HEK293 (cell line): ENCODE data around the gene NECTIN1.

Source experiments
- CTCF ChIP-seq: fragments of 450-650 bp; formaldehyde crosslinking; IDR thresholded peaks from 2 replicates; pipeline ENCODE4 v1.5.1; 2016; ENCODE audit warnings: missing biosample characterization, missing genetic modification characterization
- KLF1 ChIP-seq: fragments of 450-650 bp; formaldehyde crosslinking; IDR thresholded peaks from 2 replicates; pipeline ENCODE4 v1.5.1; 2016; ENCODE audit warnings: missing biosample characterization, missing genetic modification characterization
- KLF10 ChIP-seq: fragments of 450-650 bp; IDR thresholded peaks from 2 replicates; pipeline ENCODE4 v1.5.1; 2018; ENCODE audit warnings: missing biosample characterization, mild to moderate bottlenecking, missing genetic modification characterization
- REST ChIP-seq: fragments of 450-650 bp; formaldehyde crosslinking; IDR thresholded peaks from 2 replicates; pipeline ENCODE4 v1.5.1; 2016; ENCODE audit warnings: missing biosample characterization, missing genetic modification characterization
- SP2 ChIP-seq: fragments of 450-650 bp; formaldehyde crosslinking; IDR thresholded peaks from 2 replicates; pipeline ENCODE4 v1.5.1; 2016; ENCODE audit warnings: missing biosample characterization, missing genetic modification characterization
- TSHZ1 ChIP-seq: fragments of 450-650 bp; formaldehyde crosslinking; IDR thresholded peaks from 2 replicates; pipeline ENCODE4 v1.5.1; 2016; ENCODE audit warnings: missing biosample characterization, missing genetic modification characterization, borderline replicate concordance
- ZBTB44 ChIP-seq: fragments of 450-650 bp; IDR thresholded peaks from 2 replicates; pipeline ENCODE4 v1.5.1; 2018; ENCODE audit warnings: missing biosample characterization, mild to moderate bottlenecking, missing genetic modification characterization
- ZFHX2 ChIP-seq: fragments of 450-650 bp; formaldehyde crosslinking; conservative IDR thresholded peaks from 2 replicates; pipeline ENCODE4 v1.5.1; 2016; ENCODE audit warnings: missing biosample characterization, missing genetic modification characterization
- ZNF274 ChIP-seq, 2 experiments: fragments of 200-500 bp in 1 of 2; fragments of 450-650 bp in 1 of 2; sonication (Bioruptor generic) in 1 of 2; formaldehyde crosslinking in 1 of 2; IDR thresholded peaks; 2 replicates each; pipeline versions ENCODE4 v1.5.1 to v1.6.1; 2014 to 2016; ENCODE audit warnings: borderline replicate concordance in 1 of 2, inconsistent platforms in 1 of 2, low read length in 1 of 2, missing biosample characterization in 1 of 2, missing genetic modification characterization in 1 of 2
- ZSCAN30 ChIP-seq: fragments of 450-650 bp; IDR thresholded peaks from 2 replicates; pipeline ENCODE4 v1.5.1; 2018; ENCODE audit warnings: missing biosample characterization, mild to moderate bottlenecking, missing genetic modification characterization, moderate library complexity

GRCh38 chr11:119686177-119686882, 42.7 kb downstream of the NECTIN1 start:
- no peak for TF ChIP-seq CTCF
- no peak for TF ChIP-seq REST (tag by site-specific recombination)
- no peak for TF ChIP-seq ZBTB44 (tag by site-specific recombination)
- TF ChIP-seq ZNF274 (IDR thresholded peaks at IDR 0.05; ENCODE audit: low read length) = no peak
- no peak for TF ChIP-seq ZNF274 (tag by site-specific recombination; IDR thresholded peaks at IDR 0.05; ENCODE audit: borderline replicate concordance)
- TF ChIP-seq SP2 (tag by site-specific recombination) = no peak
- TF ChIP-seq KLF10 (tag by site-specific recombination) = no peak
- TF ChIP-seq ZFHX2 (tag by site-specific recombination) = no peak
- no peak for TF ChIP-seq TSHZ1 (tag by site-specific recombination)
- TF ChIP-seq KLF1 = no peak
- no peak for TF ChIP-seq ZSCAN30
